ENCODE measurements around the gene SULT1C3. TPM values are rescaled to one million over a fixed set of nuclear protein-coding genes. Genes with fewer than 3 reads are reported as not detected.

The SULT1C3 gene
- total RNA-seq, 2 donors from 2014 or later, result not detected

- 59 to 73% methylated on average over 4 to 5 of the region's 5 CpGs for WGBS, 2 donors
- Histone ChIP-seq H3K27me3 (no peaks in the 10 kb centered on the region), H3K9me3 (no peaks in the 10 kb centered on the region), H3K27ac (no peak overlapping the region), H3K4me3 (no peak overlapping the region), H3K36me3 (replicated peaks in 1 of 2; ENCODE audit: insufficient read depth in 1 of 2, low read depth in 2 of 2) (no peaks in the 10 kb centered on the region), H3K4me1 (peaks cover 11% of the 10 kb centered on the region)
- TF ChIP-seq CTCF (IDR thresholded peaks at IDR 0.05), result no peak
- no peak for TF ChIP-seq POLR2A (IDR thresholded peaks at IDR 0.05)
- intact Hi-C loops (cut with DNase I), result no loop called here
- DNase-seq (no peak), ATAC-seq (no peak)
Observed at GRCh38 chr2:108270768-108271506, 31.2 kb downstream of the SULT1C3 start.

GRCh38 chr2:108271691-108272253 lies 32.0 kb downstream of the SULT1C3 start:
- ATAC-seq (no peak), DNase-seq (peak in 1 of 4 donors; percentile 15)
- H3K36me3 ChIP-seq (replicated peaks in 1 of 2; ENCODE audit: insufficient read depth in 1 of 2, low read depth in 2 of 2), result no peaks in the 10 kb centered on the region
- intact Hi-C loops (cut with DNase I), result no loop called here
- no peaks in the 10 kb centered on the region for H3K27me3 ChIP-seq
- TF ChIP-seq CTCF (IDR thresholded peaks at IDR 0.05), result no peak
- TF ChIP-seq POLR2A (IDR thresholded peaks at IDR 0.05), result no peak
- 59 to 74% methylated on average over 7 of the region's 7 CpGs for WGBS, 2 donors
- H3K9me3 ChIP-seq, result no peaks in the 10 kb centered on the region
- H3K27ac ChIP-seq, result no peak overlapping the region
- peaks cover 11% of the 10 kb centered on the region for H3K4me1 ChIP-seq
- H3K4me3 ChIP-seq, result no peak overlapping the region

GRCh38 chr2:108278631-108279030 lies 38.9 kb downstream of the SULT1C3 start:
- 72 to 88% methylated on average over 2 of the region's 2 CpGs for WGBS, 2 donors
- ATAC-seq (no peak), DNase-seq (no peak)
- Histone ChIP-seq H3K36me3 (replicated peaks in 1 of 2; ENCODE audit: insufficient read depth in 1 of 2, low read depth in 2 of 2) (no peaks in the 10 kb centered on the region), H3K9me3 (no peaks in the 10 kb centered on the region), H3K4me3 (no peak overlapping the region), H3K27me3 (no peaks in the 10 kb centered on the region), H3K4me1 (no peaks in the 10 kb centered on the region), H3K27ac (no peak overlapping the region)
- intact Hi-C loops (cut with DNase I), result no loop called here
- TF ChIP-seq CTCF (IDR thresholded peaks at IDR 0.05), result no peak
- no peak for TF ChIP-seq POLR2A (IDR thresholded peaks at IDR 0.05)

GRCh38 chr2:108279468-108279867 lies 39.7 kb downstream of the SULT1C3 start:
- Histone ChIP-seq H3K4me1 (no peaks in the 10 kb centered on the region), H3K27ac (peak overlapping the region in 1 of 4 donors; percentile 47), H3K36me3 (replicated peaks in 1 of 2; ENCODE audit: insufficient read depth in 1 of 2, low read depth in 2 of 2) (no peaks in the 10 kb centered on the region), H3K9me3 (no peaks in the 10 kb centered on the region), H3K4me3 (no peak overlapping the region), H3K27me3 (no peaks in the 10 kb centered on the region)
- WGBS, 2 donors, result 79 to 83% methylated on average over 5 of the region's 5 CpGs
- intact Hi-C loops (cut with DNase I), result no loop called here
- DNase-seq (no peak), ATAC-seq (no peak)
- TF ChIP-seq POLR2A (IDR thresholded peaks at IDR 0.05), result no peak
- TF ChIP-seq CTCF (IDR thresholded peaks at IDR 0.05), result no peak
